C4-2B (cell line): ENCODE measurements around the gene ABHD4.

Experiments
- CTCF ChIP-seq: fragments of 450-650 bp; conservative IDR thresholded peaks from 2 replicates; pipeline ENCODE4 v1.5.1; 2017; ENCODE audit warnings: mild to moderate bottlenecking
- ZFX ChIP-seq: fragments of 450-650 bp; IDR thresholded peaks from 2 replicates; pipeline ENCODE4 v1.6.1; 2017

GRCh38 chr14:22597265-22597664 lies 835 bp upstream of the ABHD4 start:
- TF ChIP-seq CTCF (no peak), ZFX (no peak)
